GM19395 (cell line): ENCODE results near the gene OTOS.

Experiments used
- ATAC-seq: cut with Tn5 transposase; IDR thresholded peaks from one replicate; pipeline ENCODE4 v1.9.1; 2021; ENCODE audit warnings: mild to moderate bottlenecking, moderate library complexity; ENCODE audit not compliant: unreplicated experiment

Gene OTOS

GRCh38 chr2:240140511-240140910 lies at the start of gene OTOS:
TSS of gene OTOS (minus strand) at chr2:240140658. CDS start at chr2:240140326, 332 bp downstream.
- ATAC-seq, result no peak

- ATAC-seq, result no peak
Observed at GRCh38 chr2:240189686-240190085, 49.2 kb upstream of the OTOS start.

GRCh38 chr2:240187989-240188590 lies 47.6 kb upstream of the OTOS start:
- no peak for ATAC-seq

- no peak for ATAC-seq
Observed at GRCh38 chr2:240186191-240186725, 45.8 kb upstream of the OTOS start.

GRCh38 chr2:240184656-240185055 lies 44.2 kb upstream of the OTOS start:
- ATAC-seq, result no peak

GRCh38 chr2:240183875-240184590 lies 43.6 kb upstream of the OTOS start:
- ATAC-seq, result no peak

- ATAC-seq, result no peak
Observed at GRCh38 chr2:240183006-240183874, 42.8 kb upstream of the OTOS start.

GRCh38 chr2:240182476-240182875 lies 42.0 kb upstream of the OTOS start:
- ATAC-seq, result no peak

- ATAC-seq, result no peak
Observed at GRCh38 chr2:240182001-240182400, 41.5 kb upstream of the OTOS start.

- ATAC-seq, result no peak
Observed at GRCh38 chr2:240179941-240180666, 39.6 kb upstream of the OTOS start.

- no peak for ATAC-seq
Observed at GRCh38 chr2:240179186-240179815, 38.8 kb upstream of the OTOS start.

- ATAC-seq, result no peak
Observed at GRCh38 chr2:240178564-240178963, 38.1 kb upstream of the OTOS start.

- no peak for ATAC-seq
Observed at GRCh38 chr2:240174496-240174895, 34.0 kb upstream of the OTOS start.

GRCh38 chr2:240172071-240172895 lies 31.8 kb upstream of the OTOS start:
- ATAC-seq, result no peak

- no peak for ATAC-seq
Observed at GRCh38 chr2:240170883-240171282, 30.4 kb upstream of the OTOS start.

- no peak for ATAC-seq
Observed at GRCh38 chr2:240170354-240170735, 29.9 kb upstream of the OTOS start.

GRCh38 chr2:240169486-240170353 lies 29.3 kb upstream of the OTOS start:
- ATAC-seq, result no peak

- no peak for ATAC-seq
Observed at GRCh38 chr2:240168546-240169361, 28.3 kb upstream of the OTOS start.
